HG02938 (cell line): ENCODE results near the gene MMAB.
"Not testable (repeated sequence)": the region's sequence is repeated elsewhere in the genome, so short reads cannot be mapped to it uniquely, and the experiment has no call there.

Experiments
- ATAC-seq: cut with Tn5 transposase; IDR thresholded peaks from one replicate; pipeline ENCODE4 v1.9.1; 2021; ENCODE audit warnings: mild to moderate bottlenecking, moderate library complexity; ENCODE audit not compliant: unreplicated experiment

The MMAB gene

DNA sequence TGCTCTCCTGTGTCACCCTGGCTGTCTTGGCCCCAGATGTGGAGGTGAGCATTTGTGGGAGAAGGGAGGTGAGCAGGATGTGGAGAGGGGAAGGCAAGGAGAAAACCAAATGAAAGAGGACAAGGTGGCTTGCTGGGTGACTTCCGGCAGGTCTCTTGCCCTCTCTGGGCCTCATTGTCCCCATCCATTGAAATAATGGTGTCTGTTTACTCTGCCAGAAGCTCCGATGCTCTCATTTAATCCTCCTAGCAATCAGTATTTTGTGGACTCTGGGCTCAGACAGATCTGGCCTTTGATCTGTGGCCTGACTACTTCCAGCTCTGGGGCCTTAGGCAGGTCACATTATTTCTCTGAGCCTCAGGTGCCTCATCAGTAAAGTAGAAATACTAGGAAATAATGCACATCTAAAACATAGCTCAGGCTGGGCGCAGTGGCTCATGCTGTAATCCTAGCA lies 30.9 kb upstream of the MMAB start:
- ATAC-seq, result no peak

DNA sequence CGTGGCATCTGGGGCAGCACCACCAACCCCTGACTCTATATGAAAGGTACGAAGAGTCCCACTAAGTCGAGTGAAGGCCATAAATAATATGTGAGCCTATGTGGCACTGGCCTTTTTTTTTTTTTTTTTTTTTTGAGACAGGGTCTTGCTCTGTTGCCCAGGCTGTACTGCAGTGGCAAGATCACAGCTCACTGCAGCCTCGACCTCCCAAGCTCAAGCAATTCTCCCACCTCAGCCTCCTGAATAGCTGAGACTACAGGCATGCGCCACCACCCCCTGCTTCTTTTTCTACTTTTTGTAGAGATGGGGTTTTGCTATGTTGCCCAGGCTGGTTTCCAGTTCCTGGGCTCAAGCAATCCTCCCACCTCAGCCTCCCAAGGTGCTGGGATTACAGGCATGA lies 28.8 kb upstream of the MMAB start:
- ATAC-seq, result not testable (repeated sequence)

GRCh38 chr12:109601557-109601956 lies 28.3 kb upstream of the MMAB start:
- no peak for ATAC-seq

- ATAC-seq, result no peak
Observed at GRCh38 chr12:109600995-109601394, 27.7 kb upstream of the MMAB start.

- no peak for ATAC-seq
Observed at GRCh38 chr12:109600481-109600880, 27.2 kb upstream of the MMAB start.

DNA sequence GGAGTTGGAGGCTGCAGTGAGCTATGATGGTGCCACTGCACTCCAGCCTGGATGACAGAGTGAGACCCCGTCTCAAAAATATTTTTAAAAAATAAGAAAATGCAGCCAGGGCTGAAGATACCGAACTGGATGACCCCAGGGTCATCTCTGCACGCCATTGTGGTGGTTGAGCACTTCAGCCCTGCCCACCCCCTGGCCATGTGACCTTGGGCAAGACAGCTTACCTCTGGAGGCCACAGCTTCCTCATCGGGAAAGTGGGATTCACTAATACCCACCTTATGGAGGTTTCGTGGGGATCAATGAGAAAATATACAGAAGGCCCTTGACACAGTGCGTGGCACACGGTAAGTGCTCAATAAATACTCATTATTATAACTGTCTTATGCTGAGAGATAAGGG lies 25.8 kb upstream of the MMAB start:
- no peak for ATAC-seq

DNA sequence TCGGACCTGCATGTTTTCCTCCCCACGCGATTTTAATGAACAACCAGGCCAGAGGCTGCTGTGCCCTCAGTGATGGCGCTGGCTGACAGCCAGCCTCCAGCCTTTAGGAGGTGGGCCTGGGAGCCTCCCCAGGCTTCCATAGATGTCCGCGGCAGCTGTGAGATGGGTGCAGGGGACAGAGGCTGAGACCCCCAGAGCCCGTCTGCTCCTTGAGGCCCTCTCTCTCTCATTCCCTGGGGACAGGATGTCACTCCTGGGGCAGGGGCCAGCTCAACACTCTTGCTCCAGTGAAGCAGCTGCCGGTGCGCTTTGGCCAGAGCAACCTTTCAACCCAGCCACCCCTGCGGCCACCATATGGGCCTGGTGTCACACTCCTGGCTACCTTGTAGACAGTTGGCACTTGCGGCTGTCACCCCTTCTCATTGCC lies 25.1 kb upstream of the MMAB start:
- no peak for ATAC-seq

- no peak for ATAC-seq
Observed at GRCh38 chr12:109597795-109598427, 24.6 kb upstream of the MMAB start.

DNA sequence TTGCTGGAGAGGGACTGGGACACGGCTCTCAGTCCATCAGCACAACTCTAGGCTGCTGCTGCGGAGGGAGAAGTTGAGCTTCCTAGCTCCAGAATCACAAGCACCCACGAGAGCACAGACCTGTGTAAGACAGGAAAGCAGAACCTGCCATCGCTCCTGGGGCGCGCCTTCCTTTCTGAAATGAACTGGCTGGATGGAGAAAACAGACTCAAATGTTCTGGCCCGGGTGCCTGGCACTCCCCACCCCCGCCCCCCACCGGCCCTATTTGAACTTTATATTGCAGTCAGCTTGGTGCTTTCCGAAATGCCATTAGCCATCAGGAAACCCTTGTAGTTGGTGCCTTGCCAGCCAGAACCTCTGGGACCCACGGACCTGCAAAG lies 24.1 kb upstream of the MMAB start:
- ATAC-seq, result no peak

- ATAC-seq, result no peak
Observed at GRCh38 chr12:109596418-109597244, 23.3 kb upstream of the MMAB start.

DNA sequence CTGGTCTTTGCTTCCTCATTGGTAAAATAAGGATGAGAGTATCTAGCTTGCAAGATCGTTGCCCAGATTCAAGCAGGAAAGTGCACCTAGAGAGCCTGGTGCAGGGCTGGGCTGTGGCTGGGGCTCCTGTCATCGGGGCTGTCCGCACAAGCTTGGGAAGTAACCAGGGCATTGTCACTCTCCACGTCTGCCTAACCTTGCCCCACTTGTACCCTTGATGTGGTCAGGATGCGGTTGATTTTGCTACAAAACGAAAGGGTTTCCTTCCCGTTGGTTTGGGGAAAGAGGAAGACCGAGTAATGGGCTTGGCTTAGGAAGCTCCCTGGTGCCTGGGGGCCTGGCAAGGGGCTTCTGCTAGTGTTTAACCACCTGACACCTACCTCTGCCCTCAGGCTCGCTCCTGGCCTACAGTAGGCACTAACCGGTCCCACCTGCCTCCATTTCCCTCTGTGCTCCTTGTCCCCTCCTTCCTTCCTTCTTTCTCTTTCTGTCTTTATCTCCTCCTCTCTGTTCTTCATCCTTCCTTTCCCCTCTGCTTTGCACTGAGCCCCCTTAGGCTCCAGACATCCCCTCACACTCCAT lies 22.1 kb upstream of the MMAB start:
- no peak for ATAC-seq

DNA sequence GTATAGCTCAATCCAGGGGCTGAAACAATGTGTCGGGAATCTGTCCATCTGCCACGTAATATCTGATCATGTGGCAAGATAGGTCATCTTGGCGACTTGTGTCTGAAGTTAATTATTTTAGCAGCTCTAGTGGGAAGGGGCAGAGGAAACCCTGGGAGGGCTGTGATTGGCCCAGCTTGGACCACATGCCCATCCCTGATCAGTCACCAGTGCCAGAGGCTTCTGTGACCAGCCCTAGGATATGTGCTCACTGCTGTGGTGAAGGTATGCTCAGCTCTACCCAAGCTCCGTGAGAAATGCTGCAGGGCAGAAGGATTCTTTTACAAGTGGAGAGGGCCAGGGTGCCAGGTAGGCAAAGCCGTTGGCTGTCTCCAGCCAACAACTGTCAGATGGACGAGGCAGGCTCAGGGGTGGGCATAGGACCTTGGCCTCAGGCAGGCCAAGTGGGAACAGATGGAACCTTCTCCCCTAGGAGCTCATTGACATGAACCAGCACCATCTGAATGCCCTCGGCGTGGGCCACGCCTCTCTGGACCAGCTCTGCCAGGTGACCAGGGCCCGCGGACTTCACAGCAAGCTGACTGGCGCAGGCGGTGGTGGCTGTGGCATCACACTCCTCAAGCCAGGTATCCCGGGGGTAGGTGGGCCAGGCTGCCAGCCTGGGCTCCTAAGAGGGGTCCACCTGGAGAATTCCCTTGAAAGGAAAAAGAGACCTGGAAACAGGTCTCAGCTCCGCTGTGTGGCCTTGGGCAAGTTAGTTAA lies 21.4 kb upstream of the MMAB start:
- no peak for ATAC-seq

DNA sequence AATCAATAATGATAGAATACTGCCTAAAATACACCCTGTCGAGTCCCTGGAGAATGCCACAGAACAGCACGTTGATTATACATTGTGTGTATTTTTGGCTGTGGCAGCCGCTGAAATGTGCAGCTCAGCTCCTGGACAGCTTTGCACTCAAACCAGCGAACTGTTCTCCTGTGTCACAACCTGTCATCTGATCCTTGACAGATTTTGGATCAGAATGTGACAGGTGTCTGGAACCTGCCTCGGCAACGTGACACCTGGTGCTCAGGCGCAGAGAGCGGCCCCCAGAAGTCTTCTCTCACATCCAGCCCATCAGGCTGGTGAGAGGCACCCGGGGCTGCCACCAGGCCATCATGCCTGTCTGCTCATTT lies 19.6 kb upstream of the MMAB start:
- no peak for ATAC-seq

DNA sequence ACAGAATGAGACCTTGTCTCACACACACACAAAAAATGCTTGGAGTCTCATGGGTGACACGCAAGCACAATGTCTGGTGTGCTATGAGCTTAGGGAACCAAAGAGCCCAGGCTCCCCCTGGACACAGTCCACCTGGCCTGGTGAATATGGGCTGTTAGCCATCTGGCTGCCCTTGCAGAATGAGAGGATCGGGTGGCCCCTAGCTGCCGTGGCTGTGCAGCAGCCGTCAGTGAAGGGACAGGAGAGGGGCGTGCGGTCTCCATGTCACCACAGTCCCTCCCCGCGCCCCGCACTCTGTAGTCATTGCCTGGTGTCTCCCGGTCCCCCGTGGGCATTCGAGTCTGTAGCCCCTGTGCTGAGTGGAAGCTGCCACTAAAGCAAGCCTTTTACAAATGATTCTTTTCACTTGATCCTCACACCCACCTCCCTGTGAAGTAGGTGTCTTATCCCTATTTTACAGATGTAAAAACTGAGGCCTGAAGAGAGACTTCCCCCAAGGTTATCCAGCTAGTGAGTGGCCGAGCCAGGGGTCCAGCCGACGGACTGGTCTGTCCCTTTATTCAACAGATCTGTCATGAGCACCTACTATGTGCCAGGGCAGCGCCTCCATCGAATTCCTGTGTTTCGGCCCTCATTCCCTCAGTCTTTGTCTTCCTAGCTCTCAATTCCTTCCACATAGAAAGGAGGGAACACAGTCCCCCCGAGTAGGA lies 19.0 kb upstream of the MMAB start:
- ATAC-seq, result no peak

GRCh38 chr12:109591041-109591440 lies 17.7 kb upstream of the MMAB start:
- no peak for ATAC-seq

- no peak for ATAC-seq
Observed at GRCh38 chr12:109590566-109590965, 17.3 kb upstream of the MMAB start.

DNA sequence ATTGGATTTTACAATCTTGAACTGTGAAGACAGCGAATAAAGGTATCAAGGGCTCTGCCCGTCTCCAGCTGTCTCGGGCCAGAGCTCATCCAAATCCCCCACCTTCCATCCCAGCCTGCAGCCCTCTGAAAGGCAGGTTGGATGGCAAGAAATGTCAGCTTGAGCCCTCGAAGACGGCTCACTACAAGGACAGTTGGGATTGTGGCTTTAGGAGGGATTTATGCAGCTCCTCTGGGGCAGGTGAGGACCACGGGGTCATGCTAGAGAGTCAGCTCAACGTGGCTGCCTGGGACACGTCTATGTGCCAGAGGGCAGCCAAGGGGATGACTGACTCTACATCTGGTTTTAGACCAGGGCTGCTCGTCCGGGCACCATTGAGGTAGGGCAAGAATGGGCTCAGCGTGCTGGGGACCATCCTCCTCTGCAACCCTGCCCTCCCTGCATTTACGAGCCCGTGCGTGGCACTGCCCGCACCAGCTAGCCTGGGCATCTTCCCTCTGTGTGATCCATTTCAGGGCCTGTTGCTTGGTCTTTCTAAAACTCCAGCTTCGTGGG lies 16.5 kb upstream of the MMAB start:
- no peak for ATAC-seq

DNA sequence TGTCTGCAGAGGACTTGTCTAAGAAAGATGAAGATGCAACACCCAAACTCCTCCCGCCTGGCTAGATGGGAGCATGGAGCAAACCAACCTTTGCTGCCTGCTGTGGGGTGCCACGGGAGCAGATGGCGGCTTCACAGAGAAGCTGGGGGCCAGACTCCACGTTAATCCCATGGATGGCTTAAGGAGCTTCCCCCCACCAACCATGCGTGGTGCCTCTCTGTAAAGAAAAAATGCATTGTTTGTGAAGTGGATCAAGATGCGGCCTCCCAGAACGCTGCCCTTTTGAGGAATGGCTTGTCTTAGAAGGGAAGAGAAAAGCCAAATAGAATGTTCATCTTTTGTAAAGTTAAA lies 15.9 kb upstream of the MMAB start:
- no peak for ATAC-seq

- no peak for ATAC-seq
Observed at GRCh38 chr12:109588461-109589239, 15.3 kb upstream of the MMAB start.

DNA sequence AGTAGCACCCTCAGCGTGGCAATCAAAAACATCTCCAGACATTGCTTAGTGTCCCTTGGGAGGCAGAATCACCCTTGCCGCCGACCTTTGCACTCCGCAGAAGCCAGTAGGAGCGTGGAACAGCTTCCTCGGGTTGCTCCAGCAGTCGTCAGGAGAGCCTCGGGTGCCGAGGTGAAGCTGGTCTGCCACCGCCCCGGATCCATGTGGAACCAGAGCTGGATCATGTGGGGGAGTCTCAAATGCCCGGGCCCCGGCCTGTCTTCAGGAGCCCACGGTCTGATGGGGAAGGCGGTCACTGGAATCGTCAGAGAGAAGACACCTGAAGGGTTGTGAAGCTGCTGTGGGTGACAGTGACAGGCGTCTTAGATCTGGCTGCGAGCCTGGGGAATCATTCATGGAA lies 14.6 kb upstream of the MMAB start:
- ATAC-seq, result no peak
